Cardiac muscle cell (in vitro differentiated cells and primary cell): ENCODE data around the gene SLC35C1. TPM values are rescaled to one million over a fixed set of nuclear protein-coding genes. Genes with fewer than 3 reads are reported as not detected.
A peak's percentile ranks its signal among the peaks of the same experiment; 100 is the strongest.

Experiments
- DNase-seq, 2 donors: peaks; one replicate each; pipeline versions ENCODE4 v3.0.0 to v3.0.0-alpha.2; 2010 to 2017; ENCODE audit warnings: low read depth in 1 of 2, low spot score in 1 of 2
- H3K27ac ChIP-seq: fragments of 200-600 bp; sonication (generic); 2 replicates; pipeline ENCODE4 v1.5.1; 2016
- H3K27me3 ChIP-seq: fragments of 200-600 bp; sonication (generic); 2 replicates; pipeline ENCODE4 v1.6.0; 2016; ENCODE audit warnings: control low read depth
- H3K36me3 ChIP-seq: fragments of 200-600 bp; sonication (generic); 2 replicates; pipeline ENCODE4 v1.5.1; 2016; ENCODE audit warnings: control low read depth
- H3K4me1 ChIP-seq: fragments of 200-600 bp; sonication (generic); 2 replicates; pipeline ENCODE4 v1.8.1; 2017; ENCODE audit warnings: low read depth, mild to moderate bottlenecking, mixed run types
- H3K4me3 ChIP-seq: fragments of 200-600 bp; sonication (generic); 2 replicates; pipeline ENCODE4 v1.5.1; 2016; ENCODE audit warnings: mild to moderate bottlenecking
- H3K9me3 ChIP-seq: fragments of 200-600 bp; sonication (generic); 2 replicates; pipeline ENCODE4 v1.5.1; 2017; ENCODE audit warnings: low read depth, mild to moderate bottlenecking, control low read depth
- CTCF ChIP-seq: IDR thresholded peaks from 2 replicates; pipeline ENCODE4 v1.5.1; 2012; ENCODE audit warnings: low read depth, mild to moderate bottlenecking, low read length
- polyA plus RNA-seq: library from polyadenylated mRNA; unstranded; fragments of >200 nt; fragmentation: Nextera tagmentation; extraction: Ambion mirVana; gene quantifications from 2 replicates; pipeline ENCODE4 v1.2.1, GENCODE V29; 2016
- total RNA-seq: library from RNA; depleted of rRNA; stranded (reverse); fragments of >200 nt; gene quantifications from 2 replicates; pipeline ENCODE4 v1.2.3, GENCODE V29; 2016

SLC35C1 gene
- total and polyA plus RNA-seq, 2 experiments from 2014 or later = 8.1 to 15.1 TPM

- DNase-seq = peak; percentile 56 to 76
- H3K4me1 ChIP-seq = no peaks in the 10 kb centered on the region
- H3K36me3 ChIP-seq = no peaks in the 10 kb centered on the region
- no peaks in the 10 kb centered on the region for H3K9me3 ChIP-seq
- peak; percentile 93 for TF ChIP-seq CTCF
- peaks cover 30% of the 10 kb centered on the region for H3K27me3 ChIP-seq
- H3K4me3 ChIP-seq = peak overlapping the region; percentile 35
- no peak overlapping the region for H3K27ac ChIP-seq
Measured at GRCh38 chr11:45771193-45771565, 33.8 kb upstream of the SLC35C1 start.

- peak; percentile 84 to 92 for DNase-seq
- TF ChIP-seq CTCF = peak; percentile 91
- Histone ChIP-seq H3K9me3 (no peaks in the 10 kb centered on the region), H3K36me3 (no peaks in the 10 kb centered on the region), H3K4me3 (peak overlapping the region; percentile 35), H3K27me3 (peaks cover 30% of the 10 kb centered on the region), H3K4me1 (no peaks in the 10 kb centered on the region), H3K27ac (no peak overlapping the region)
Measured at GRCh38 chr11:45771566-45772448, 33.1 kb upstream of the SLC35C1 start.

GRCh38 chr11:45772449-45772774 is 32.5 kb upstream of the SLC35C1 start:
- Histone ChIP-seq H3K9me3 (no peaks in the 10 kb centered on the region), H3K4me3 (no peak overlapping the region), H3K4me1 (no peaks in the 10 kb centered on the region), H3K27ac (no peak overlapping the region), H3K36me3 (no peaks in the 10 kb centered on the region), H3K27me3 (peaks cover 30% of the 10 kb centered on the region)
- DNase-seq = no peak
- TF ChIP-seq CTCF = no peak

- TF ChIP-seq CTCF = no peak
- H3K27ac ChIP-seq = no peak overlapping the region
- no peaks in the 10 kb centered on the region for H3K4me1 ChIP-seq
- peaks cover 36% of the 10 kb centered on the region for H3K27me3 ChIP-seq
- no peak for DNase-seq
- no peak overlapping the region for H3K4me3 ChIP-seq
- no peaks in the 10 kb centered on the region for H3K36me3 ChIP-seq
- H3K9me3 ChIP-seq = no peaks in the 10 kb centered on the region
Measured at GRCh38 chr11:45772986-45773785, 31.8 kb upstream of the SLC35C1 start.

- Histone ChIP-seq H3K27ac (no peak overlapping the region), H3K4me1 (no peaks in the 10 kb centered on the region), H3K9me3 (no peaks in the 10 kb centered on the region), H3K4me3 (no peak overlapping the region), H3K36me3 (no peaks in the 10 kb centered on the region), H3K27me3 (peaks cover 38% of the 10 kb centered on the region)
- no peak for TF ChIP-seq CTCF
- DNase-seq = no peak
Measured at GRCh38 chr11:45773786-45774655, 30.9 kb upstream of the SLC35C1 start.
